GM23338 (cell line): ENCODE measurements around the gene LEKR1. TPM values are rescaled to one million over a fixed set of nuclear protein-coding genes. Genes with fewer than 3 reads are reported as not detected.

Experiments used
- ATAC-seq: fragments of 200-7000 bp; cut with Tn5 transposase; 3 replicates; pipeline ENCODE4 v1.9.1; 2020
- DNase-seq: peaks from one replicate; pipeline ENCODE4 v3.0.0-alpha.2; 2015; ENCODE audit warnings: low spot score
- H2AFZ ChIP-seq: fragments of 200-600 bp; sonication (generic); 2 replicates; pipeline ENCODE4 v1.8.0; 2016; ENCODE audit warnings: antibody characterized with exemption, mild to moderate bottlenecking, moderate library complexity
- H3F3A ChIP-seq: fragments of 200-600 bp; sonication (generic); replicated peaks from 2 replicates; pipeline ENCODE4 v1.8.0; 2017; ENCODE audit warnings: antibody characterized with exemption, mixed run types, low read depth
- H3K27ac ChIP-seq: fragments of 200-600 bp; sonication (generic); 2 replicates; pipeline ENCODE4 v1.6.1; 2016; ENCODE audit warnings: low read depth
- H3K27me3 ChIP-seq: fragments of 200-600 bp; sonication (generic); 2 replicates; pipeline ENCODE4 v1.8.0; 2016; ENCODE audit warnings: mild to moderate bottlenecking, mixed run types, moderate library complexity; ENCODE audit not compliant: insufficient read depth
- H3K36me3 ChIP-seq: fragments of 200-600 bp; sonication (generic); 2 replicates; pipeline ENCODE4 v1.8.0; 2016; ENCODE audit warnings: mild to moderate bottlenecking; ENCODE audit not compliant: insufficient read depth
- H3K4me1 ChIP-seq: fragments of 200-600 bp; sonication (generic); 2 replicates; pipeline ENCODE4 v1.8.0; 2016; ENCODE audit warnings: mild to moderate bottlenecking, moderate library complexity; ENCODE audit not compliant: insufficient read depth
- H3K4me2 ChIP-seq: fragments of 200-600 bp; sonication (generic); 2 replicates; pipeline ENCODE4 v1.7.1; 2017; ENCODE audit warnings: mixed run types
- H3K4me3 ChIP-seq: fragments of 200-600 bp; sonication (generic); 2 replicates; pipeline ENCODE4 v1.6.1; 2016; ENCODE audit warnings: mixed run types
- H3K79me2 ChIP-seq: fragments of 200-600 bp; sonication (generic); replicated peaks from 2 replicates; pipeline ENCODE4 v1.8.0; 2017; ENCODE audit warnings: mild to moderate bottlenecking; ENCODE audit not compliant: insufficient read depth
- H3K9me2 ChIP-seq: fragments of 200-600 bp; sonication (generic); 2 replicates; pipeline ENCODE4 v1.8.0; 2017; ENCODE audit not compliant: insufficient read depth
- H4K20me1 ChIP-seq: fragments of 200-600 bp; sonication (generic); replicated peaks from 2 replicates; pipeline ENCODE4 v1.8.0; 2017; ENCODE audit warnings: mild to moderate bottlenecking; ENCODE audit not compliant: insufficient read depth
- H3K27ac Mint-ChIP-seq: 2 replicates; pipeline ENCODE4 v1.8.0; 2020; ENCODE audit warnings: inconsistent platforms, mild to moderate bottlenecking, moderate library complexity, mixed read lengths
- H3K27me3 Mint-ChIP-seq: 3 replicates; pipeline ENCODE4 v1.8.0; 2022; ENCODE audit warnings: low read depth, mild to moderate bottlenecking, moderate library complexity, mixed read lengths, inconsistent platforms; ENCODE audit not compliant: insufficient read depth, poor library complexity
- H3K36me3 Mint-ChIP-seq: 3 replicates; pipeline ENCODE4 v1.8.0; 2021; ENCODE audit warnings: low read depth, mild to moderate bottlenecking, inconsistent platforms, moderate library complexity, mixed read lengths
- H3K4me1 Mint-ChIP-seq: 3 replicates; pipeline ENCODE4 v1.8.0; 2020; ENCODE audit warnings: mild to moderate bottlenecking, inconsistent platforms, mixed read lengths
- H3K4me3 Mint-ChIP-seq: 3 replicates; pipeline ENCODE4 v1.8.0; 2021; ENCODE audit warnings: moderate library complexity, mild to moderate bottlenecking, inconsistent platforms, mixed read lengths
- H3K9me3 Mint-ChIP-seq: 3 replicates; pipeline ENCODE4 v1.8.0; 2020; ENCODE audit warnings: moderate library complexity, mild to moderate bottlenecking, inconsistent platforms, mixed read lengths
- ZNF462 ChIP-seq: fragments of 250-450 bp; sonication (Bioruptor Pico); IDR thresholded peaks from 2 replicates; pipeline ENCODE4 v1.5.0; 2020; ENCODE audit warnings: mild to moderate bottlenecking, moderate library complexity
- polyA plus RNA-seq: library from polyadenylated mRNA; unstranded; fragments of >200 nt; fragmentation: Nextera tagmentation; extraction: Ambion mirVana; gene quantifications from 2 replicates; pipeline ENCODE4 v1.2.1, GENCODE V29; 2016
- total RNA-seq: library from RNA; depleted of rRNA; stranded (reverse); fragments of >200 nt; shearing (Covaris generic); gene quantifications from 2 replicates; pipeline ENCODE4 v1.2.3, GENCODE V29; 2014
- TF ChIP-seq, protein P1 (sequence below): IDR thresholded peaks from one replicate; pipeline ENCODE4 v1.6.1; 2018; ENCODE audit warnings: antibody characterized with exemption; ENCODE audit not compliant: unreplicated experiment

The LEKR1 gene
- total and polyA plus RNA-seq, 2 experiments from 2014 or later = not detected

- no peaks in the 10 kb centered on the region; the same call in 1 of the 2 replicates for H3K9me2 ChIP-seq
- no peaks in the 10 kb centered on the region for H3K79me2 ChIP-seq
- H3K9me3 Mint-ChIP-seq = no peaks in the 10 kb centered on the region
- no peaks in the 10 kb centered on the region for H3F3A ChIP-seq
- no peak for ATAC-seq
- no peak overlapping the region for H3K4me2 ChIP-seq
- H3K4me3 ChIP-seq = no peak overlapping the region
- no peaks in the 10 kb centered on the region for H3K27me3 ChIP-seq
- H3K4me3 Mint-ChIP-seq = no peak overlapping the region
- peaks cover 6% of the 10 kb centered on the region; the same call in 1 of the 2 replicates for H3K4me1 ChIP-seq
- no peak overlapping the region for H2AFZ ChIP-seq
- H3K36me3 ChIP-seq = no peaks in the 10 kb centered on the region
- H4K20me1 ChIP-seq = no peaks in the 10 kb centered on the region
- DNase-seq = no peak
- H3K36me3 Mint-ChIP-seq = no peaks in the 10 kb centered on the region
- H3K27ac ChIP-seq = no peak overlapping the region
- H3K4me1 Mint-ChIP-seq = peaks cover 4% of the 10 kb centered on the region; the same call in 1 of the 3 replicates
- TF ChIP-seq, protein P1, sequence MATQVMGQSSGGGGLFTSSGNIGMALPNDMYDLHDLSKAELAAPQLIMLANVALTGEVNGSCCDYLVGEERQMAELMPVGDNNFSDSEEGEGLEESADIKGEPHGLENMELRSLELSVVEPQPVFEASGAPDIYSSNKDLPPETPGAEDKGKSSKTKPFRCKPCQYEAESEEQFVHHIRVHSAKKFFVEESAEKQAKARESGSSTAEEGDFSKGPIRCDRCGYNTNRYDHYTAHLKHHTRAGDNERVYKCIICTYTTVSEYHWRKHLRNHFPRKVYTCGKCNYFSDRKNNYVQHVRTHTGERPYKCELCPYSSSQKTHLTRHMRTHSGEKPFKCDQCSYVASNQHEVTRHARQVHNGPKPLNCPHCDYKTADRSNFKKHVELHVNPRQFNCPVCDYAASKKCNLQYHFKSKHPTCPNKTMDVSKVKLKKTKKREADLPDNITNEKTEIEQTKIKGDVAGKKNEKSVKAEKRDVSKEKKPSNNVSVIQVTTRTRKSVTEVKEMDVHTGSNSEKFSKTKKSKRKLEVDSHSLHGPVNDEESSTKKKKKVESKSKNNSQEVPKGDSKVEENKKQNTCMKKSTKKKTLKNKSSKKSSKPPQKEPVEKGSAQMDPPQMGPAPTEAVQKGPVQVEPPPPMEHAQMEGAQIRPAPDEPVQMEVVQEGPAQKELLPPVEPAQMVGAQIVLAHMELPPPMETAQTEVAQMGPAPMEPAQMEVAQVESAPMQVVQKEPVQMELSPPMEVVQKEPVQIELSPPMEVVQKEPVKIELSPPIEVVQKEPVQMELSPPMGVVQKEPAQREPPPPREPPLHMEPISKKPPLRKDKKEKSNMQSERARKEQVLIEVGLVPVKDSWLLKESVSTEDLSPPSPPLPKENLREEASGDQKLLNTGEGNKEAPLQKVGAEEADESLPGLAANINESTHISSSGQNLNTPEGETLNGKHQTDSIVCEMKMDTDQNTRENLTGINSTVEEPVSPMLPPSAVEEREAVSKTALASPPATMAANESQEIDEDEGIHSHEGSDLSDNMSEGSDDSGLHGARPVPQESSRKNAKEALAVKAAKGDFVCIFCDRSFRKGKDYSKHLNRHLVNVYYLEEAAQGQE = no peak
- TF ChIP-seq ZNF462 (CRISPR knock-in tag) = no peak
- H3K27me3 Mint-ChIP-seq = no peaks in the 10 kb centered on the region
- H3K27ac Mint-ChIP-seq = no peak overlapping the region
Measured at GRCh38 chr3:156792945-156793344, 33.2 kb upstream of the LEKR1 start.
